Measurements from ENCODE around the gene THEM4.
"Not testable (repeated sequence)": the region's sequence is repeated elsewhere in the genome, so short reads cannot be mapped to it uniquely, and the experiment has no call there.

The THEM4 gene

DNA sequence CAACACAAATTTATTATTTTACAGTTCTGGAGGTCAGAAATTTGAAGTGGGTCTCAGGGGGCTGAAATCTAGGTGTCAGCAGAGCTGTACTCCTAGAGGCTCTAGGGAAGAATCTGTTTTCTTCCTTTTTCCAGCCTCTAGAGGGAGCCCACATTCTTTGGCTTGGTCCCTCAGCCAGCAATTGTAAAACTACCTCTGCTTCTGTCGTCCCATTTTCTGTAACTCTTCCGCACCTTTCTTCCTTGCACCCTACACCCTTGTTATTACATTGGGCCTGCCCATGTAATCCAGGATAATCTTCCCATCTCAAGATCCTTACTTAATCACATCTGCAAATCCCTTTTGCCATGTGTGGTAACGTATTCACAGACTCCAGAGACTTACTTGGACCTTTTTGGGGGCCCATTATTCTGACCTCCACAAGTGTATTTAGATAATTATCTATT, 24.8 kb upstream of the THEM4 start:
- peak; percentile 44 to 83 (median 79) for DNase-seq

DNA sequence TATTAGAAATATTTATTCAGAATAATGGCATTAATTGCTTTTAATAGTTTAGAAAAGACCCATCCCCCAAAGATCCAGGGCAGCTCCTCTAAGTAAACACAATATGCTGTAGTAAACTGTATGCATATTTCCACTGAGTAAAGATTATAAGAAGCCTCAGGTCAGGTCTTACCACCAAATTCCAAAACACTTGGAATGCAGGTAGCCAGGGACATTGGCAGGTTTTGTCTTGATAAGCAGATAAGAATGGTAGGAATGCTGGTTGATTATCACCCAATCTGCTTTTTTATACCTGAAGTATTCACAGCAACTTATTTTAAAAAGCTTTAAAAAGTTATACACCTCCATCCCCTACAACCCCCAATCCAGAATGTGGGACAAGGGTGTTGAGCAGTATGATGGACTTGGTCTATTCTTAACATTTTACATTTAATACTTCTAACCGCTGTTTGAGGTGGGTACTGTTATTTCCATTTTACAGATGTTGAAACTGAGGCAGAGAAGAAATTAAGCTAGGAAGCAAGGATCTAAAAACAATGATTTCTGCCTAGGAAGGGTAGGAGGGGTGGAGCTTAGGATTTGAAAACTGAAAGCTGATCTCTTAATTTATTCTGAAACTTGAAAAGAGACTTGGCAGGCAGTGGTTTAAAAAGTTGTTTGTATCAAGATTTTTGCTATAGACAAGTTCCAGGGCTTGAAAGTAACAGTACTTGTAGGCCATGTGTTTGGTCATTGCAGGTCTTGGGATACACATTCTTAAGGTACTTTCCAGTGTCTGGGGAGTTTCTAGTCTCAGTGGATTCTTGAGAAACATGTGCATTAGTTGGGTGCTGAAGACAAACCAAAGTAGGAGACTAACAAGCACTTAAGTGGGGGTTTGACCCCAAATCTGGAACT, 15.6 kb upstream of the THEM4 start:
- DNase-seq: no peak

DNA sequence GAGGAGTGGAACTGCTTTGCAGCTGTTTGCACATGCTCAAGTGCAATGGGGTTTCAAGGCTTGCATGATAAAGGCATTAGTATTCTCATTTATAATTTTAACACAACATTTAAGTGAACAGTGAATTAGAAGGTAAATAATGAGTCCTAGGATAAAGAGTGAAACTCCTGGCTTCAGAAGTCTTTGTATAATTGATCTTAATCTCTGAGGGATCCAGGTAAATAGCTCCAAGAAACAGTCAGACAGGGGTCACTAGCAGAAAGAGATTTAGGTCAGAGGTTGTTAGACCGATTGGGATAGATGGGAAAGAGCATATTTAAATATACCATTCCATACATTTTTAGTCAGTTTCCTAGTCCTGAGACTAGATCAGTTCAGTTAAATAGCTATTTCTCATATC, 14.1 kb upstream of the THEM4 start:
- no peak for DNase-seq

DNA sequence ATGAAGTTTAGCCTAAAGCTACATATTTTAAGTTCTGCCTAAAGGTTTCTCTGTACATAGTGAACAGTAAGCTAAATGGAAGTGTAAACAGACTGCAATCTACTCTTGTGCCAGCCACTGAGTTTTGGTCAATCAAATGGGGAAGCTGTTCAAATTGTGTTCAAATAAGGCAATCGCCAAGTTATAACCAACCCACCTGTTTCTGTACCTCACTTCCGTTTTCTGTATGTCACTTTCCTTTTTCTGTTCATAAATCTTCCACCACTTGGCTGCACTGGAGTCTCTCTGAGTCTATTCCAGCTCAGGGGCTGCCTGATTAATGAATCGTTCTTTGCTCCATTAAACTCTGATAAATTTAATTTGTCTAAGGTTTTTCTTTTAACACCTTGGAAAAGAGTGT, 10.8 kb upstream of the THEM4 start:
- no peak for DNase-seq

DNA sequence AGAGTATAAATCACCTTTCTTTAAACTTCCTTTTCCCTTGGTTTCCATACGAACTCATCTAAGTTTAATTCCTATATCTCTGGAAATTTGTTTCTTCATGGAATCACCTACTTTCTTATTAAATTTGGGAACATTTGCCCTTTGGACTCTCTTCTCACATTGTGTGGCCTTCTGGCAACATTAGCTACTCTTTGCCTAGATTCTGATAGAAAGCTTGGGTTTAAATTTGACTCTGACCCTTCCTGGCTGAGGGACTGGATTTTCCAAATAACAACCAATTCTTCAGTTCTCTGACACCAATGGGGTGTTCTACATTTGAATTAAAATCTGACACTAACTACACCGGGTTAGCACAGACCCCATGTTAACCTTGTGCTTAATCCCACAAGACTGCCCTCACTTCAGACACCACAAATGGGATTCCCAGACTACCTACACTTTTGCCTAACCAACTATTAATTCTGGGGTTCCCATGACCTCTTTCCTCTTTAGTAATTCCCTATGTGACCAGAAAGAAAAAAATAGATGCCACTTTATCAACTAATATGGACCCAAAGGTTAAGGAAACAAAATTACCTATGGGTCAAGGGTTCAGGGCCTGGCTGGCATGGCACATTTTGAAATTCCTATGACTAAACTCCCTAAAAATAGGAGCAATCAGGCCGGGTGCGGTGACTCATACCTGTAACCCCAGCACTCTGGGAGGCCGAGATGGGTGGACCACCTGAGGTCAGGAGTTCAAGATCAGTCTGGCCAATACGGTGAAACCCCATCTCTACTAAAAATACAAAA, 9.7 kb upstream of the THEM4 start:
- DNase-seq: no peak

DNA sequence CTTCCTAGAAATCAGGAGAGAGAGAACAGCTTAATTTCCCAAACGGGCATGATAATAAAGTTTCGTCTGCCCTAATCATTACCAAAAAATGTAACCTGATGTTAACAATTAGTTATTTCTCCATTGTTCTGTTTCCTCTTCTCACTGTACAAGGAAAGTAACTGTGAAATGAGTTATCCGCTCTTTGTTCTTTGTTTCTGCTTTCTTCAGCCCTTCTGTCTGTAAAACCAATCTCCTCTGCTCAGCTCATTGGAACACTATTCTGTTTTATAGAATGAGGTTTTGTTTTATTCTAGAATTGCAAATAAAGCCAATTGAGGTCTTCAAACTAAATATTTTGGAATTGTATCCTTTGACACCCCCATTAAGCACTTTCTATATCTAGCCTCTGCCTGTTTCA, 8.8 kb upstream of the THEM4 start:
- DNase-seq: no peak

GRCh38 chr1:151916726-151917370, 7.5 kb upstream of the THEM4 start:
- DNase-seq: no peak

DNA sequence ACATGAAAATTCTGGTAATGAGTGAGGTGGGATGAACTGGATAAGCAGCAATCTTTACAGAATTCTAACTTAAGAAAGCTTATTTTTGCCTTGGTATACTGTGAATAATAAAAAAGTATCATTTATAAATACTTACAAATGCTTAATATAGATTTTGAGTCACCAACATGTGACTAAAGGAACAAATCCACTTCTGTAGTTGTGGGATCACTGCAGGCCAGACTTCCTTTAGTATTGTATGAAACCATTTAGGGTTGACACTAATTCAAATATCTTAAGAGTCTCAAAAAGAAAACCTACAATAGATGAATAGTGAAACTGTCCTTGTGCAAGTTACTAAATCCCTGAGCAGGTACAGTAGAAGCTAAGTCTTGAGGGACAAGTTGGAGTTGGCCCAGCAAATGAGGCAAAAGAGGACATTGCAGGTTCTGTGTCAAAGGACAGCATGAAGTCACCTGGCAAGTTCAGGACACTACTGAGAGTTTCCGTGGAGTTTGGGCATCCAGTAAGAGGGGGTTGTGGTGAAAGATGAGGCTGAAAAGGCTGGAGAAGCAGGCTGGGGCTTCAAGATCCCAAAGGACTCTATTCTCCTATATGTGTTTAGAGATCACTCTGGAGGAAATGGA, 5.9 kb upstream of the THEM4 start:
- DNase-seq: no peak

- DNase-seq: no peak
Measured at GRCh38 chr1:151914076-151914475, 4.8 kb upstream of the THEM4 start.

GRCh38 chr1:151912973-151913372, 3.7 kb upstream of the THEM4 start:
- no peak for DNase-seq

- no peak for DNase-seq
Measured at GRCh38 chr1:151908228-151908691, 1.1 kb downstream of the THEM4 start.

- no peak for DNase-seq
Measured at GRCh38 chr1:151907363-151908139, 1.8 kb downstream of the THEM4 start.

- DNase-seq: not testable (repeated sequence)
Measured at GRCh38 chr1:151906324-151906645, 3.0 kb downstream of the THEM4 start.

DNA sequence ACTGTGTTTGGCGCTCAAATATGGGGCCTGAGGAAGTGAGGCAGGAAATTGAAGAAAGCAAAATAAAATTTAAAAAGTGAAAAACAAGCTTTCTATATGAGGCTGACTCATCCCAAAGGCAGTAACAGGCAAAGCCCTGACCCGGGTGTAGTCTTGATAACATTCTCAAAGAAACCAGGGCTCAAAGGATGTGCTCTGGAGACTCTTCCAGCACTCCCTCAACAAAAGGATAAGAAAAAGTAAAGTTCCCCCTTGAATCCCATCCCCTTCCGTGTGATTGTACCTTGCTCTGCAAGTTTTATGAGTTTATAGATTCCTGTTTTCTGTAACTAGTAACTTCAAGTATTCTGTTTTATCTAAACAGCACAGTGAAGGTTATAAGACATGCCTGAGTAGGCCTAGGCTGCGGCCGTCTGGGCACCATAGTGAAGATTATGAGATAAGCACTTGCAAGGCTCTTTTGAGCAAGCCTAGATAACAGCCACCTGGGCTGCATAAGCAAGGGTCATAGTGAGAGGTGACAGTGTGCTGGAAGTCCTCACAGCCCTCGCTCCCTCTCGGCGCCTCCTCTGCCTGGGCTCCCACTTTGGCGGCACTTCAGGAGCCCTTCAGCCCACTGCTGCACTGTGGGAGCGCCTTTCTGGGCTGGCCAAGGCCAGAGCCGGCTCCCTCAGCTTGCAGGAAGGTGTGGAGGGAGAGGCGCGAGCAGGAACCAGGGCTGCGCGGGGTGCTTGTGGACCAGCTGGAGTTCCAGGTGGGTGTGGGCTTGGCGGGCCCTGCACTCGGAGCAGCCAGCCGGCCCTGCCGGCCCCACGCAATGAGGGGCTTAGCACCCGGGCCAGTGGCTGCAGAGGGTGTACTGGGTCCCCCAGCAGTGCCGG, 3.6 kb downstream of the THEM4 start:
- not testable (repeated sequence) for DNase-seq

GRCh38 chr1:151905070-151905442, 4.3 kb downstream of the THEM4 start:
- no peak for DNase-seq

DNA sequence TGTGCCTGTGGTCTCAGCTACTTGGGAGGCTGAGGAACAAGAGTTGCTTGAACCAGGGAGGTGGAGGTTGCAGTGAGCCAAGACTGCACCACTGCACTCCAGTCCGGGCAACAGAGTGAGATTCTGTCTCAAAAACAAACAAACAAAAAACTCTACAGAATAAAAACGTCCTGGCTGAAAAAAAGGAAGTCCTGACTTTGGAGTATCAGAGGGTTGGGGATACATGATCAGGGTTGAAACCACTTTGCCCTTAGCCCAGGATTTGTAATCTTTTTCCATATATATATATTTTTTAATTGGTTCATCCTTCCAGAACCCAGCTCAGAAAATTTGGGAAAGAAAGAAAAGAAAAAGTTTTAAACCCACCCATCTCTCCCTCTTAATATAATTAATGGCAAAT, 6.5 kb downstream of the THEM4 start:
- DNase-seq: no peak

GRCh38 chr1:151900804-151901203, 8.5 kb downstream of the THEM4 start:
- DNase-seq: not testable (repeated sequence)

DNA sequence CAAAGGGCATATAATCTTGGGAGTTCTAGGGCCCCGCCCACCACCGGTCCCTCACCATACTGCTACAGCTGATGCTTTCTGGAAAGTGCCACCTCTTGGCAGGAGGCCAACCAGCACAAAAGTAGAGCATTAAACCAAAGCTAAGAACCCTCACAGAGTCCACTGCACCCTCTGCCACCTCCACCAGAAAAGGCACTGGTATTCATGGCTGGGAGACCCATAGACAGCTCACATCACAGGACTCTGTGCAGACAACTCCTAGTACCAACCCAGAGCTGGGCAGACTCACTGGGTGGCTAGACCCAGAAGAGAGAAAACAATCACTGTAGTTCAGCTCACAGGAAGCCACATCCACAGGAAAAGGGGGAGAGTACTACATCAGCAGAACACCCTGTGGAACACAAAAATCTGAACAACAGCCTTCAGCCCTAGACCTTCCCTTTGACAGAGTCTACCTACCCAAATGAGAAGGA, 10.8 kb downstream of the THEM4 start:
- DNase-seq: no peak

DNA sequence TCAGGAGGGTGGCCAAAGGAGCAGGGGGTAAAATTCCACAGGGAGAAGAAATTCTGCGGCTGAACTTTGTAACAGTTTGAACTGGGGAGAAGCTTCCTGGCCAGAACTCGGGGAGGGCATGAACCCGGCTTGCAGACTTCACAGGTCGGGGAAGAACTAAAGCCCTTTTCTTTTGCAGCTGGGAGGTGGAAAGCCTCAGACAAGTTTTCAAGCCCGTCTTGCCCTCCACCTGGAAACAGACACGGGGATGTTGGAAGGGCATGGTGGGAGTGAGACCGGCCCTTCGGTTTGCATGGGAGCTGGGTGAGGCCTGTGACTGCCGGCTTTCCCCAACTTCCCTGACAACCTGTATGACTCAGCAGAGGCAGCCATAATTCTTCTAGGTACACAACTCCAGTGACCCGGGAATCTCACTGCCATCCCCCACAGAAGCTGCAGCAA, 11.3 kb downstream of the THEM4 start:
- no peak for DNase-seq

DNA sequence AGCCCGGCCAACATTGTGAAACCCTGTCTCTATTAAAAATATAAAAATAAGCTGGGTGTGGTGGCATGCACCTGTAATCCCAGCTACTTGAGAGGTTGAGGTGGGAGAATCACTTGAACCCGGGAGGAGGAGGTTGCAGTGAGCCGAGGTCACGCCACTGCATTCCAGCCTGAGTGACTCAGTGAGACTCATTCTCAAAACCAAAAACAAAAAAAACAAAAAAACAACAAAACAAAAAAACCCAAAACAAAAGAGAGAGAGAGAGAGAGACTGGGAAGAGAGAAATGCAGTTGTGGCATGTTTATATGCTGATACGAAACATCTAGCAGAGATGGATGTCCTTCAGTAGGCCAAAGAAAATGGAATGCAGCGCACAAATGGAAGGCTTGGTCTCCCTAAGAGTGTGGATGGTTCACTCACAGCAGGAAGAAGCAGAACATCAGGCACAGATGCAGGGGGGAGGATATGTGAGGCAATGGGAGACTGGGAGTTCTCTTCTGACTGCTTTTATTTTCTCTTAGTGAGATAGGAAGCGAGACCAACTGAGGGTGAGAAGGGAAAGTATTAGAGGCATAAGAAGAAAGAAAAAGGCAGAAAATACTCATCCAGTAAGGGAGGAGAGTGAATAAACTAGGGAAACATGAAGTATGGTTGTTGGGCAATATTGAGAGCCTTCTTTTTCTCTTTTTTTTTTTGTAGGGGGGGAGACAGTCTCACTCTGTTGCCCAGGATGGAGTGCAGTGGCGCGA, 16.0 kb downstream of the THEM4 start:
- no peak for DNase-seq
